Spleen (tissue), 7 donors: ENCODE measurements around the gene NEBL.

Experiments used
- CTCF ChIP-seq, 11 experiments: fragments of 200-600 bp in 7 of 11; fragments of 450-650 bp in 4 of 11; sonication (generic) in 4 of 11; IDR thresholded peaks in 8 of 11; conservative IDR thresholded peaks in 3 of 11; 1 replicate in 7 of 11; 2 replicates in 4 of 11; pipeline versions ENCODE4 v1.4.0 to v1.8.0; 2016 to 2021; ENCODE audit warnings: antibody characterized with exemption in 11 of 11, inconsistent platforms in 4 of 11, mild to moderate bottlenecking in 1 of 11
- POLR2A ChIP-seq, 3 donors: fragments of 450-650 bp; IDR thresholded peaks; one replicate each; pipeline ENCODE4 v1.5.1; 2017; ENCODE audit warnings: antibody characterized with exemption in 3 of 3, mild to moderate bottlenecking in 1 of 3
- POLR2AphosphoS5 ChIP-seq, 3 donors: sonication (generic); formaldehyde crosslinking; IDR thresholded peaks; one replicate each; pipeline ENCODE4 v1.5.1; 2017; ENCODE audit warnings: antibody characterized with exemption in 3 of 3
- donor health status: DM: no; HTN: no; CAD: no; lungs with moderate emphysema.
- donor health status: DM: no; HTN: no; CAD: no.
- donor health status: DM: no; HTN: no; CAD: no.

GRCh38 chr10:20892011-20892585, 5.0 kb downstream of the NEBL start:
- TF ChIP-seq CTCF (IDR thresholded peaks at IDR 0.05 in 8 of 11, conservative IDR thresholded peaks at IDR 0.05 in 3 of 11) (no peak), POLR2AphosphoS5 (IDR thresholded peaks at IDR 0.05) (no peak), POLR2A (IDR thresholded peaks at IDR 0.05) (no peak)
